Caco-2 (cell line): ENCODE results near the gene CLK1. TPM values are rescaled to one million over a fixed set of nuclear protein-coding genes. Genes with fewer than 3 reads are reported as not detected.
A peak's percentile ranks its signal among the peaks of the same experiment; 100 is the strongest.

Experiments
- BruUV-seq: library from RNA; stranded (reverse); fragments of 400-500 nt; replicated peaks from 2 replicates; lab custom pipeline; 2021; lab: Mats Ljungman, UMichigan
- CTCF ChIA-PET: fragments of 300-600 bp; sonication (Branson Sonifier 250); formaldehyde crosslinking; loops from one replicate; lab custom pipeline; 2022; ENCODE audit warnings: antibody characterized with exemption; lab: Charles Lee
- POLR2A ChIA-PET: fragments of 300-600 bp; sonication (Branson Sonifier 250); formaldehyde crosslinking; loops from one replicate; lab custom pipeline; 2022; ENCODE audit warnings: antibody characterized with exemption; lab: Charles Lee
- DNase-seq, 2 experiments: peaks; one replicate each; pipeline versions ENCODE4 v3.0.0 to v3.0.0-alpha.2; 2020 to 2022
- H3K27me3 ChIP-seq: replicated peaks from 2 replicates; pipeline ENCODE4 v1.6.0; 2011; ENCODE audit warnings: low read length; ENCODE audit not compliant: control insufficient read depth, insufficient read depth
- H3K36me3 ChIP-seq: 2 replicates; pipeline ENCODE4 v1.5.1; 2011; ENCODE audit warnings: low read length; ENCODE audit not compliant: control insufficient read depth, insufficient read depth
- H3K4me1 ChIP-seq: fragments of 250-450 bp; sonication (Bioruptor Pico); 2 replicates; pipeline ENCODE4 v1.5.1; 2020; ENCODE audit warnings: mild to moderate bottlenecking
- H3K4me3 ChIP-seq: 2 replicates; pipeline ENCODE4 v1.5.1; 2011; ENCODE audit warnings: low read depth, mild to moderate bottlenecking, control low read depth, low read length
- H3K9me3 ChIP-seq: fragments of 250-450 bp; sonication (Bioruptor Pico); 2 replicates; pipeline ENCODE4 v1.5.1; 2020; ENCODE audit warnings: mild to moderate bottlenecking, moderate library complexity
- H3K27ac Mint-ChIP-seq: one replicate; pipeline ENCODE4 v1.8.0; 2022; ENCODE audit warnings: mixed read lengths; ENCODE audit not compliant: unreplicated experiment
- H3K27me3 Mint-ChIP-seq: one replicate; pipeline ENCODE4 v1.8.0; 2022; ENCODE audit warnings: mixed read lengths; ENCODE audit not compliant: insufficient read depth, unreplicated experiment
- H3K36me3 Mint-ChIP-seq: one replicate; pipeline ENCODE4 v1.8.0; 2022; ENCODE audit warnings: mild to moderate bottlenecking, mixed read lengths; ENCODE audit not compliant: insufficient read depth, unreplicated experiment
- H3K4me1 Mint-ChIP-seq: one replicate; pipeline ENCODE4 v1.8.0; 2022; ENCODE audit warnings: low read depth, mixed read lengths; ENCODE audit not compliant: unreplicated experiment
- H3K4me3 Mint-ChIP-seq: one replicate; pipeline ENCODE4 v1.8.0; 2022; ENCODE audit warnings: mild to moderate bottlenecking, moderate library complexity, mixed read lengths; ENCODE audit not compliant: unreplicated experiment
- H3K9me3 Mint-ChIP-seq: one replicate; pipeline ENCODE4 v1.8.0; 2022; ENCODE audit warnings: mixed read lengths; ENCODE audit not compliant: unreplicated experiment
- CTCF ChIP-seq, 2 experiments: fragments of 200-600 bp in 1 of 2; IDR thresholded peaks; 1 replicate in 1 of 2; 2 replicates in 1 of 2; pipeline versions ENCODE4 v1.5.1 to v1.8.0; 2011 to 2022; ENCODE audit warnings: antibody characterized with exemption in 1 of 2, control low read depth in 1 of 2, inconsistent platforms in 1 of 2, low read depth in 1 of 2, low read length in 1 of 2, mild to moderate bottlenecking in 1 of 2, moderate library complexity in 1 of 2; ENCODE audit not compliant: insufficient read depth in 1 of 2, severe bottlenecking in 1 of 2, unreplicated experiment in 1 of 2
- intact Hi-C: fragments of 100-400 bp; cut with micrococcal nuclease; formaldehyde crosslinking; loops from one replicate; pipeline ENCODE4 v1.10.0; 2022; ENCODE audit not compliant: unreplicated experiment
- total RNA-seq: library from RNA; stranded (reverse); gene quantifications from 2 replicates; pipeline ENCODE4 v1.2.3, GENCODE V29; 2022

The CLK1 gene
- total RNA-seq, 1 experiment from 2014 or later: 68.0 TPM

DNA sequence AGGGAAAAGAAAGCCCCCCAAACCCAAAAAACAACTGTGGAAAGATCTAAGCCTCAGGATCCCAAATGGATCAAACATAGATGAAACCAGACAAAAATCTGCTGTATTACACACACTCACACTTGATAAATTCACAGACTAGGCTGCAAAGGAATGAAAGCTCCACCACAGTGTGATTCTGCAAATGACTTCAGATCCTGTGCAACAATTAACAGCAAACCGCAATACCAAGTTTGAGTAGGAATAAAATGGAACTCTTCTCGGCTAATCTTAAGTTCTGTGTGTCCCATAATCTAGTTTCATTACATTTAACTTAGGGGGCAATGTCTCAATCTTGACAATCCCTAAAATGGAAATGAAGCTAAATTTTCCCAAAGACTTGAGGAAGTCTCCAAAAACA lies 11.9 kb downstream of the CLK1 start:
- CTCF ChIA-PET: no interaction called here
- Mint-ChIP-seq H3K27ac (no peak overlapping the region), H3K9me3 (no peaks in the 10 kb centered on the region), H3K4me3 (no peak overlapping the region), H3K4me1 (no peaks in the 10 kb centered on the region), H3K36me3 (peaks cover 84% of the 10 kb centered on the region), H3K27me3 (no peaks in the 10 kb centered on the region)
- intact Hi-C loops: no loop called here
- Histone ChIP-seq H3K4me3 (no peak overlapping the region), H3K9me3 (no peaks in the 10 kb centered on the region), H3K27me3 (no peaks in the 10 kb centered on the region), H3K4me1 (no peaks in the 10 kb centered on the region), H3K36me3 (peaks cover 3% of the 10 kb centered on the region)
- no peak for TF ChIP-seq CTCF (IDR thresholded peaks at IDR 0.05; ENCODE audit: insufficient read depth in 1 of 2, low read depth in 1 of 2, low read length in 1 of 2, severe bottlenecking in 1 of 2, unreplicated experiment in 1 of 2)
- BruUV-seq: no TSS peak
- no peak for DNase-seq
- POLR2A ChIA-PET: no interaction called here

DNA sequence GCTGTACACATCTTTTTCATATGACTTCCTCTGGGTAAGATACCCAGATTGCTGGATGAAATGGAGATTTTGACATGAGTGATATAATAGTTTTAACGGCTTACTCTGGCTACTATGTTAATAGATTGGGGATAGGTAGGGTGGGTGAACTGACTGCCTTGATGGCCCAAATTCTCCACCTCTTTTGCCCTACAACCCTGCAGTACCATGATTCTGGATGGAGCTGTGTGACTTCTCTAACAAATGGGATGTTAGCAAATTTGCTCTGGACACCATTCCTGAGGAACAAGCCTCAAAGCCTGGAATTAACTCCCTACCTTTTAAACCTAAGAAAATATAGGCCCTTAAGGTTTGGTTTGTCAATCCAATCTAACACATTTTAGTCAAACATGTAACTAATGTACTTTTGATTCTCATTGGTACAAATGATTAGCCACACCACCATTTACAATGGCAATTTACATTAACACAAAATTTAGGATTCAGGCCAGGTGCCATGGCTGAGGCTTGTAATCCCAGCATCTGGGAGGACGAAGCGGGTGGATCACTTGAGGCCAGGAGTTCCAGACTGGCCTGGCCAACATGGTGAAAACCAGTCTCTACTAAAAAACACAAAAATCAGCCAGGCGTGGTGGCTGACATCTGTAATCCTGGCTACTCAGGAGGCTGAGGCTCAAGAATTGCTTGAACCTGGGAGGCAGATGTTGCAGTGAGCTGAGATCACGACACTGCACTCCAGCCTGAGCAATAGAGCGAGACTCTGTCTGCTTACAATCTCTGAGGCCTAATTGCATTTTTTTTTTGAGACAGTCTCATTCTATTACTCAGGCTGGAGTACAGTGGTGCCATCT lies 12.8 kb downstream of the CLK1 start:
- Histone ChIP-seq H3K9me3 (no peaks in the 10 kb centered on the region), H3K36me3 (peaks cover 3% of the 10 kb centered on the region), H3K27me3 (no peaks in the 10 kb centered on the region), H3K4me3 (no peak overlapping the region), H3K4me1 (no peaks in the 10 kb centered on the region)
- no peak for DNase-seq
- Mint-ChIP-seq H3K36me3 (peaks cover 74% of the 10 kb centered on the region), H3K9me3 (no peaks in the 10 kb centered on the region), H3K4me1 (no peaks in the 10 kb centered on the region), H3K4me3 (no peak overlapping the region), H3K27me3 (no peaks in the 10 kb centered on the region), H3K27ac (no peak overlapping the region)
- ChIA-PET POLR2A (no interaction called here), CTCF (interaction anchor here (0.6 kb wide), 1 partner anchor 41 kb away, joined by 4 read pairs; no protein-coding TSS in a partner anchor)
- intact Hi-C loops: no loop called here
- BruUV-seq: no TSS peak
- no peak for TF ChIP-seq CTCF (IDR thresholded peaks at IDR 0.05; ENCODE audit: insufficient read depth in 1 of 2, low read depth in 1 of 2, low read length in 1 of 2, severe bottlenecking in 1 of 2, unreplicated experiment in 1 of 2)

GRCh38 chr2:200850512-200851256 lies 13.8 kb downstream of the CLK1 start:
- TF ChIP-seq CTCF (IDR thresholded peaks at IDR 0.05; ENCODE audit: insufficient read depth in 1 of 2, low read depth in 1 of 2, low read length in 1 of 2, severe bottlenecking in 1 of 2, unreplicated experiment in 1 of 2): no peak
- H3K4me3 ChIP-seq: no peak overlapping the region
- H3K27me3 Mint-ChIP-seq: no peaks in the 10 kb centered on the region
- no peak overlapping the region for H3K4me3 Mint-ChIP-seq
- H3K9me3 Mint-ChIP-seq: no peaks in the 10 kb centered on the region
- POLR2A ChIA-PET: no interaction called here
- no peak for DNase-seq
- TSS peak; percentile 10 for BruUV-seq
- no peaks in the 10 kb centered on the region for H3K4me1 Mint-ChIP-seq
- H3K4me1 ChIP-seq: no peaks in the 10 kb centered on the region
- H3K27ac Mint-ChIP-seq: peak overlapping the region; percentile 26
- H3K27me3 ChIP-seq: no peaks in the 10 kb centered on the region
- H3K36me3 ChIP-seq: peaks cover 3% of the 10 kb centered on the region
- peaks cover 65% of the 10 kb centered on the region for H3K36me3 Mint-ChIP-seq
- CTCF ChIA-PET: interaction anchor here (0.6 kb wide), 1 partner anchor 40 kb away, joined by 4 read pairs; no protein-coding TSS in a partner anchor
- intact Hi-C loops: no loop called here
- H3K9me3 ChIP-seq: no peaks in the 10 kb centered on the region
